Neural progenitor cell (in vitro differentiated cells): ENCODE data around the gene FAM185A.

Source experiments
- EZH2phosphoT487 ChIP-seq: fragments of 200-600 bp; sonication (generic); IDR thresholded peaks from 2 replicates; pipeline ENCODE4 v1.6.1; 2017; ENCODE audit warnings: antibody characterized with exemption
- TF ChIP-seq, protein P1 (sequence below): fragments of 200-600 bp; sonication (generic); IDR thresholded peaks from 2 replicates; pipeline ENCODE4 v1.5.1; 2017; ENCODE audit warnings: antibody characterized with exemption, mild to moderate bottlenecking

DNA sequence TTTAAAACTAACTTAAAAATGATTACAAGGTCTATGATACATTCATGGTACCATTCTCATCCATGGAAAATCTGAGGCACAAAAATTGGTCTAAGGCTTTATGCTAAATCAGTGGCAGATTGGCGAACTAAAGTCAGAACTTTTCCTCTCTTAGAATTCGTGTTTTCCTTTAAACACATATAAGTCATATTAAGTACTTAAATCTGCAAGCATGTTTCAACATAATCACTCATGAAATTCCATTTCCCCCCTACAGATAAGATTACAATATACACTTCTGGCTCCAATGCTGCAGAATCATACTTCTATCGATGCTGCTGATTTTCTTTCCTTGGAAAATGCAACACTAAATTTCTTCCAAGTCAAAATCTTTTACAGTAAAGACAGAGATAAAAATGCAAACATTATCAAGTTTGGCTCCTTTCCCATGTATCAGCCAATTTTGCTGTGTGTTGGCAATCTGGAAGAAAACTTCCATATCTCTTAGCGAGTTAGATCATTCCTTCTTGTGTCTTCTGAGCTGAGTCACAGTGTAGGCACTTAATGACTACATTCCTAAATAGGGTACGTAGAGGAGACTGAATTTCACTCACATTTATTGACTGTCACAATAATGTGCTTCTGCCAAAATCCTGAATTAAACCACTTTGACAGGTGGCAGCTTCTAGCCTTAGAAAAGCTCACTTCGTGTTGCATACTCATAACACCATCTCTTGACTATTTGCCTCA, 87.6 kb downstream of the FAM185A start:
- TF ChIP-seq, protein P1, sequence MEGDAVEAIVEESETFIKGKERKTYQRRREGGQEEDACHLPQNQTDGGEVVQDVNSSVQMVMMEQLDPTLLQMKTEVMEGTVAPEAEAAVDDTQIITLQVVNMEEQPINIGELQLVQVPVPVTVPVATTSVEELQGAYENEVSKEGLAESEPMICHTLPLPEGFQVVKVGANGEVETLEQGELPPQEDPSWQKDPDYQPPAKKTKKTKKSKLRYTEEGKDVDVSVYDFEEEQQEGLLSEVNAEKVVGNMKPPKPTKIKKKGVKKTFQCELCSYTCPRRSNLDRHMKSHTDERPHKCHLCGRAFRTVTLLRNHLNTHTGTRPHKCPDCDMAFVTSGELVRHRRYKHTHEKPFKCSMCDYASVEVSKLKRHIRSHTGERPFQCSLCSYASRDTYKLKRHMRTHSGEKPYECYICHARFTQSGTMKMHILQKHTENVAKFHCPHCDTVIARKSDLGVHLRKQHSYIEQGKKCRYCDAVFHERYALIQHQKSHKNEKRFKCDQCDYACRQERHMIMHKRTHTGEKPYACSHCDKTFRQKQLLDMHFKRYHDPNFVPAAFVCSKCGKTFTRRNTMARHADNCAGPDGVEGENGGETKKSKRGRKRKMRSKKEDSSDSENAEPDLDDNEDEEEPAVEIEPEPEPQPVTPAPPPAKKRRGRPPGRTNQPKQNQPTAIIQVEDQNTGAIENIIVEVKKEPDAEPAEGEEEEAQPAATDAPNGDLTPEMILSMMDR: no peak
- no peak for TF ChIP-seq EZH2phosphoT487
